ENCODE results near the gene MLPH. TPM values are rescaled to one million over a fixed set of nuclear protein-coding genes. Genes with fewer than 3 reads are reported as not detected.
A peak's percentile ranks its signal among the peaks of the same experiment; 100 is the strongest.

MLPH gene
- total RNA-seq, 1 experiment from 2014 or later, result 107 TPM

GRCh38 chr2:237558961-237559641, 72.0 kb downstream of the MLPH start:
- no peak for DNase-seq (ENCODE audit: extremely low read depth, low read depth)

GRCh38 chr2:237561221-237561620, 74.2 kb downstream of the MLPH start:
- DNase-seq (ENCODE audit: extremely low read depth, low read depth), result no peak

DNA sequence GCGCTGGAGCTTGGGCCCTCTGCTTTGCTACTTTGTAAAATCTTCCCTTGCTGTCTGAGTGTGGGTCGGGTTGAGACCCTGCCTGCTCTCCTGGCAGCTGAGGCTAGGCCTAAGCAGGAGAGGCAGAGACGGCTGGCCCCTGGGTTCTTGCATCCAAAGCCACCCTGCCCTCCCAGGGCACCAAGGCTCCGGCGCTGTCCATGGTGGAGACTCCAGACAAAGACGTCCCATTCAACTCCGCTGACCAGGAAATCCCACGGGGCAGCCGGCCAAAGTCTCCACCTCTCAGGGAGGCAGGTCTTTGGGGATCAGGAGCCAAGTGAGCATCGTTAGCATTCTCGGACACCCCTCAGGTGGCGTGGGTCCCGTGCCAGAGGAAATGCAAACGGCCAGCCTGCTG, 76.8 kb downstream of the MLPH start:
- DNase-seq (ENCODE audit: extremely low read depth, low read depth), result peak; percentile 14

GRCh38 chr2:237564526-237565131, 77.6 kb downstream of the MLPH start:
- no peak for DNase-seq (ENCODE audit: extremely low read depth, low read depth)

DNA sequence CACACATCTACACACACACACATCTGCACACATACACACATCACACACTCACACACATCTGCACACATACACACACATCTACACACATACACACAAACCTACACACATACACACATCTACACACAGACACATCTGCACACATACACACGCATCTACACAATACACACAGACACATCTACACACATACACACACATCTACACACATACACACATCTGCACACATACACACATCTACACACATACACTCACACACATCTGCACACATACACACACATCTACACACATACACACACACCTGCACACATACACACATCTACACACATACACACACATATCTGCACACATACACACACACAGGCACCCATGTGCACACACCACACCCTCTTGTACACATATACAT, 78.9 kb downstream of the MLPH start:
- DNase-seq (ENCODE audit: extremely low read depth, low read depth), result no peak

GRCh38 chr2:237566401-237567235, 79.6 kb downstream of the MLPH start, which contains the start of gene PRLH:
TSS of gene PRLH (plus strand) at chr2:237566574. CDS start at chr2:237566574, 0 bp downstream.
- no peak for DNase-seq (ENCODE audit: extremely low read depth, low read depth)

DNA sequence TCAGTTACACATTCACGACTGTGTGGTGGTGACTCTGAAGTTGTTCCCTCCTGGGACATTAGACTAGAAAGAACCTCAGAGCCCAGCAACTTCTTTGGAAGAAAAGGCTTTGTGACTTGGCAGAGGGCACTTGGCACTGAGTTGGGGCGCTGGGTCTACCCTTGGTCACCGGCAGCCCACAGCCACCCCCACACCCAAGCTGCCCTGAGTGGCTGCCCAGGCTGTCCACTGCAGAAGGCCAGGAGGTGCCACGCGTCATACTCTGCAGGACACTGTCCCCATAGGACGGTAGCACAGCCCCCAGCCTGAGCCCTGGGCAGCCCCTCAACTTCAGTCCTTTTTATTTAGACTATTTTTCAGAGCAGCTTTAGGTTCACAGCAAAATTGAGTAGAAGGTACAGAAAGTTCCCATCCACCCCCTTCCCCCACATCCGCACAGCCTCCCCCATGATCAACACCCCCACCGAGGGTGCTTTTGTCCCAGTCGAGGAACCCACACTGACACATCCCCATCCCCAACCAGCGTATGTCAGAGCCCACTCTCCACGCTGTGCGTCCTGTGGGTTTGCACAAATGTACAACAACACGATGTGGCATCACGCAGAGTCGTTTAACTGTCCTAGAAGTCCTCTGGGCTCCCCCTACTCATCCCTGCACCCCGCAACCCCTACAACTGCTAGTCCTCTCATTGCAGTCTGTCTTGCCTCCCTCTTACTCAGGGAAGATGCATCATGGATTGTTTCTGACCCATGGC, 80.4 kb downstream of the MLPH start:
- DNase-seq (ENCODE audit: extremely low read depth, low read depth), result no peak

DNA sequence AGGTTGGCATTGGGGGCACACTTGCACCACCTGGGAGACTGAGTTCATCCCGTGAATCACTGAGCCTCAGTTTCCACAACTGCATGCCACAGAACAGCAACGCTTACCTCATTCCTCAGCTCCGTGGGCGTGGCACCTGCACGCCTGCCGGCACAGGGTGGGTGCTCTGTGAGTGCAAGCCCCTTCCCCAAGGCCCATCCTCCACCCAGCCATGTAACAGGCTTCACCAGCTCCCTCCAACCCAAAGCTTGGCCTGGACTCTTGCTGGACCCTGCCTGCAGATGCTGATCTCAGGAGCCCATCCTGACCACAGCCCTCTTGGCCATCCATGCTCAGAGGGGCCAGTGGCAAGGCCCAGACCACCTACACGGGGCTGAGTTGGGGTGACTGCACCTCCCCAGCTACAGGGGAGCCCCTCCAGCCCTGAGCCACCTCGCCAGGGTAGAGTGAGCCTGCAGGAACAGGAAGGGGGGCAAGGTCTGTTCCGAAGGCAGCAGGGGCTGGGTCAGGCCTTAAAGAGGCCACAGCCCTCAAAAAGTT, 81.1 kb downstream of the MLPH start:
- DNase-seq (ENCODE audit: extremely low read depth, low read depth), result no peak

DNA sequence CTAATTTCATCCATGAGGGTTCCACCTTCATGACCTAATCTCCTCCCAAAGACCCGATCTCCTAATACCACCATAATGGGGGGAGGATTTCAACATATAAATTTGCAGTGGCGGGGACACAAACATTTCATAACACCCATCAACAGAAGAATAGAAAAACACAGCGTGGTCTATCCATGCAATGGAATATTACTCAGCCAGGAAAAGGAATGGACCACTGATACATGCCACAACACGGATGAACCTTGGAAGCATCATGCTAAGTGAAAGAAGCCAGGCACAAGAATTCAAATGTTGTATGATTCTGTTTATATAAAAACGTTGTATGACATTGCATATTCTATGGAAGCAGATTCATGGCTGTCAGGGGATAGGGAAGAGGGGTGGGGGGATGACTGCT, 82.0 kb downstream of the MLPH start:
- DNase-seq (ENCODE audit: extremely low read depth, low read depth), result no peak

- DNase-seq (ENCODE audit: extremely low read depth, low read depth), result no peak
These were observed 82.8 kb downstream of the MLPH start for GRCh38 chr2:237569896-237570295.

DNA sequence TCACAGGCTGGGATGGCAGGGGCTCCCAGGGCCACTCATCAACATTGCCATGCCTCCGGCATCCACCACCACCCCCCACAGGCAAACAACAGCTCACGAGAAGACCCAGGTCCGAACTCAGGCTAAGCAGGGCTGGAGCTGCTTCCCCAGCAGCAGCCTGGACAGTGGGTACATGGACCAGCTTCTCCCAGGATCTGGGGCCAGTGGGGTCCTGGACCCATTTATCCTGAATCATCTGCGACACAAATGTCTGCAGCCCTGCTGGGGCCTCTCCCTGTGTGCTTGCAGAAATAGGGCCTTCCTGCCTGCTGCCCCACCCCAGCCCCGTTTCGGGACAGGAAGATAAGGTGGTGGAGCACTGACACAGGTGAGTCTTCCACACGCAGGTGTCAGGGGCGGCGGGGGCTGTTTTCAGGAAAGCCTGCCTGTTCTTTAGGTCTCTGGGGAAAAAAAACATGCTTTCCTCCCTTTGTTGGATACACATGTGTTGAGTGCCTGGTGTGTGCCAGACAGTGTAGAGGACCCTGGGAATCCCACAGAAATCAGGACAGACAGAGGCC, 83.8 kb downstream of the MLPH start:
- no peak for DNase-seq (ENCODE audit: extremely low read depth, low read depth)

- no peak for DNase-seq (ENCODE audit: extremely low read depth, low read depth)
These were observed 84.5 kb downstream of the MLPH start for GRCh38 chr2:237571551-237571950.

- peak; percentile 86 for DNase-seq (ENCODE audit: extremely low read depth, low read depth)
These were observed 85.1 kb downstream of the MLPH start for GRCh38 chr2:237572021-237572741.

GRCh38 chr2:237572742-237573101, 85.7 kb downstream of the MLPH start:
- no peak for DNase-seq (ENCODE audit: extremely low read depth, low read depth)

DNA sequence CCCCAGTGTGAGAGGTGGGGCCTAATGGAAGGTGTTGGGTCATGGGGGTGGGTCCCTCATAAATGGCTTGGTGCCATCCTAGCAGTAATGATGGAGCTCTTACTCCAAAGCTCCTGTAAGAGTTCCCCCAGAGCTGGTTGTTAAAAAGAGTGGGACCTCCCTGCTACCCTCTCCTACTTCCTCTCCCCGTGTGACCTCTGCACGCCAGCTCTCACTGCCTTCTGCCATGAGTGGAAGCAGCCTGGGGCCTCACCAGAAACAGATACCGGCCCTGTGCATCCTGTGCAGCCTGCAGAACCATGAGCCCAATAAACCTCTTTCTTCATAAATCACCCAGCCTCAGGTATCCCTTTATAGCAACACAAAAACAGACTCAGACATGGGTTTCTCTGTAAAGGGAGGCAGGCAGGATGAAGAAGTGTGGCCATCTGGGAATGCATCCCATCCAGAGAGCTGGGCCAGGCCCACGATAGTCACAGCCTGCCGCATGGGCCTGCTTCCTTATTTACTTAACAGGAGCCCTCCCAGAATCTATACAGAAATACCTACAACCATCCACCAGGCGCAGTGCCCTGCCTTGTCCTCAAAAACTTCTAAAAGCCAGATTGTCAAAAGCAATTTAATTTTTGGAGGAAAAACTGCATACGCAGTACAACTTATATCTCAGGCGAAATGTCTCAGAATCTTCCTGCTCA, 86.8 kb downstream of the MLPH start:
- DNase-seq (ENCODE audit: extremely low read depth, low read depth), result no peak

DNA sequence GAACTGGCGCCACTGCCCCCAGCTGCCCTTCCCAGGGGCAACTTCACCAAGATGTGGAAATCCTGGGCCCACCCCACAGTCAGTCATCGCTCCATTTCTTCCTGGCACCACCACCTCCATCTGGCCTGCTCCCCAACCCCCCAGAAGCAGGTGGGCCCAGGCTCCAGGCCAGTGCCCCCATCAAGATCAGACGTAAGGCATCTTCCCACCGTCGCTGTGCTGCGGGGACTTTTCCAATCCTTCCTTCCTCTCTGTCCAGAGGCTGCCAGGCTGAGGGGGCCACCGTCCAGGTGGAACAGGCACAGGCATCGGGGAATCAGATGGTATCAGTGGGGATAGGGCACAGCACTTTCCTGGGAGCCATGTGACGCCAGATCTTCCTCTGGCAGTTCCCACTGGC, 87.4 kb downstream of the MLPH start:
- no peak for DNase-seq (ENCODE audit: extremely low read depth, low read depth)

DNA sequence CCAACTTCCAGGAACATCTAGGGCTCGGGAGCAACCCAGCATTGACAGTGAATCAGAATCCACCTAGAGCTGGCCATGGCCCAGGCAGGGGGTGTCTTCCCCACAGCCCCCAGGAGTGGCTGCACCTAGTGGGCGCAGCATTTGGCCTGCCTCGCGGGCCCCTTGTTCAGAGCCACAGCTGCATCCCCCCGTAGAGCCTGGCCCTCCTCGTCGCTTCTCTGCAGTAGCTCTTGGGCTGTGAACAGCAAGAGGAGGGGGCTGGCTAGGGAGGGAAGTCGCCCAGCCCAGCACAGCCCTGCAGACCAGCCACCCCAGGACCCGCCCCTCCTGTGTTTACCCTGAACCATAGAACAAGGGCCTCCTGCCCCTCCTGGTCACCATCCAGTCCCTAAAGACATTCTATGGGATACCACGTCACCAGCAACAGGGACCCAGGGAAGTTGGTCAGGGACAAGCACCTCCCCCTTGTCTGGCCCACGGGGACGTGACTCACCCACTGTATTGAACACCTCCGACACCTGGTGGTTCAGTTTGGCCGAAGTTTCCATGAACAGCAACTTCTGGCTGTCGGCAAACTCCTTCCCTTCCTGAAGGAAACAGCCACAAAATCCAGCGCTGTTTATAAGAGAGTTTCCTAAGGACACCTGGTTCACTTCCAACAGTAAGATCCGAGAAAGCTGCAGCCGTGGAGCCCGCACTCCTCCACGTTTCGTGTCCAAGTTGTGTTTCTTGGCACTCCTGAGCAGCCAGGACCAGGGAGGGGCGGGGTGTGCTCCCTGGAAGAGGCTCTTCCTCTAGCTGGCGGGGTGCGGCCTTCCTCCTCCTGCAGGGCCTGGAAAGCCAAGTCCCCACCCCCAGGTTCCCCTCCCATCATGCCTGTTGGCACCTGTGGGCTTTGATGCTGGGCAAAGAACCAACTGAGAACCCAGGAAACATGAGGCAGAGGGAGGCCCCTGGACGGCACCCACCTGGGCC, 88.1 kb downstream of the MLPH start:
- DNase-seq (ENCODE audit: extremely low read depth, low read depth), result no peak

Data from NCI-H460 (cell line).